WTC11 (cell line): ENCODE measurements around the gene CD40LG. TPM values are rescaled to one million over a fixed set of nuclear protein-coding genes. Genes with fewer than 3 reads are reported as not detected.
A peak's percentile ranks its signal among the peaks of the same experiment; 100 is the strongest.

Source experiments
- ATAC-seq: fragments of 200-7000 bp; cut with Tn5 transposase; 2 replicates; pipeline ENCODE4 v1.10.0; 2021; ENCODE audit warnings: mild to moderate bottlenecking, moderate library complexity
- CTCF ChIA-PET: fragments of 300-600 bp; sonication (Branson Sonifier 250); formaldehyde crosslinking; loops from one replicate; lab custom pipeline; 2021; ENCODE audit warnings: antibody characterized with exemption; lab: Charles Lee
- POLR2A ChIA-PET: fragments of 350-600 bp; sonication (Branson Sonifier 250); formaldehyde crosslinking; loops from one replicate; lab custom pipeline; 2021; ENCODE audit warnings: antibody characterized with exemption; lab: Charles Lee
- DNase-seq: peaks from one replicate; pipeline ENCODE4 v3.0.0; 2021; ENCODE audit warnings: low spot score
- H3K27ac Mint-ChIP-seq: 2 replicates; pipeline ENCODE4 v1.8.0; 2021; ENCODE audit warnings: mixed read lengths
- H3K27me3 Mint-ChIP-seq: 2 replicates; pipeline ENCODE4 v1.8.0; 2021; ENCODE audit warnings: low read depth, mild to moderate bottlenecking, moderate library complexity, mixed read lengths
- H3K36me3 Mint-ChIP-seq: 2 replicates; pipeline ENCODE4 v1.8.0; 2021; ENCODE audit warnings: mixed read lengths
- H3K4me1 Mint-ChIP-seq: 2 replicates; pipeline ENCODE4 v1.8.0; 2022; ENCODE audit warnings: mixed read lengths
- H3K4me3 Mint-ChIP-seq: 2 replicates; pipeline ENCODE4 v1.8.0; 2021; ENCODE audit warnings: mild to moderate bottlenecking, moderate library complexity, mixed read lengths
- H3K9me3 Mint-ChIP-seq: 2 replicates; pipeline ENCODE4 v1.8.0; 2021; ENCODE audit warnings: mixed read lengths
- ATF1 ChIP-seq: sonication (generic); formaldehyde crosslinking; IDR thresholded peaks from 2 replicates; pipeline ENCODE4 v1.8.1; 2023; ENCODE audit warnings: mild to moderate bottlenecking, moderate library complexity, missing genetic modification reagents
- CDX4 ChIP-seq: fragments of 250-450 bp; sonication (Bioruptor Pico); IDR thresholded peaks from 2 replicates; pipeline ENCODE4 v1.9.0; 2021; ENCODE audit warnings: moderate library complexity, mild to moderate bottlenecking, inconsistent platforms, borderline replicate concordance
- ELF4 ChIP-seq: sonication (generic); formaldehyde crosslinking; IDR thresholded peaks from 2 replicates; pipeline ENCODE4 v1.8.1; 2022; ENCODE audit warnings: low read depth, mild to moderate bottlenecking, moderate library complexity, missing genetic modification reagents
- EMX1 ChIP-seq: fragments of 250-450 bp; sonication (Bioruptor Pico); IDR thresholded peaks from 2 replicates; pipeline ENCODE4 v1.8.0; 2021; ENCODE audit warnings: mild to moderate bottlenecking
- HMGA2 ChIP-seq: fragments of 250-450 bp; sonication (Bioruptor Pico); IDR thresholded peaks from 2 replicates; pipeline ENCODE4 v1.4.0; 2021; ENCODE audit warnings: mild to moderate bottlenecking, moderate library complexity
- IRF1 ChIP-seq: sonication (generic); formaldehyde crosslinking; IDR thresholded peaks from 2 replicates; pipeline ENCODE4 v1.8.0; 2023; ENCODE audit warnings: missing genetic modification reagents
- KAT7 ChIP-seq: sonication (generic); formaldehyde crosslinking; IDR thresholded peaks from 2 replicates; pipeline ENCODE4 v1.8.1; 2023; ENCODE audit warnings: missing genetic modification reagents, mild to moderate bottlenecking, borderline replicate concordance
- NFE2L1 ChIP-seq: sonication (generic); formaldehyde crosslinking; IDR thresholded peaks from 2 replicates; pipeline ENCODE4 v1.8.1; 2023; ENCODE audit warnings: missing genetic modification reagents
- NR1H2 ChIP-seq: sonication (generic); formaldehyde crosslinking; IDR thresholded peaks from 2 replicates; pipeline ENCODE4 v1.9.0; 2021; ENCODE audit warnings: mild to moderate bottlenecking, moderate library complexity, missing genetic modification reagents
- SMAD3 ChIP-seq: sonication (generic); formaldehyde crosslinking; IDR thresholded peaks from 2 replicates; pipeline ENCODE4 v1.8.0; 2022; ENCODE audit warnings: missing genetic modification reagents, mild to moderate bottlenecking, borderline replicate concordance
- SP1 ChIP-seq: sonication (generic); formaldehyde crosslinking; conservative IDR thresholded peaks from 2 replicates; pipeline ENCODE4 v1.8.1; 2022; ENCODE audit warnings: missing genetic modification reagents
- TP53 ChIP-seq: sonication (generic); formaldehyde crosslinking; IDR thresholded peaks from 2 replicates; pipeline ENCODE4 v1.8.1; 2023; ENCODE audit warnings: mild to moderate bottlenecking, missing genetic modification reagents
- ZBTB43 ChIP-seq: sonication (generic); formaldehyde crosslinking; IDR thresholded peaks from 2 replicates; pipeline ENCODE4 v1.8.1; 2023; ENCODE audit warnings: mild to moderate bottlenecking, missing genetic modification reagents
- ZNF219 ChIP-seq: sonication (generic); formaldehyde crosslinking; IDR thresholded peaks from 2 replicates; pipeline ENCODE4 v1.8.0; 2023; ENCODE audit warnings: missing genetic modification reagents, mild to moderate bottlenecking, borderline replicate concordance
- ZNF416 ChIP-seq: fragments of 250-450 bp; sonication (Bioruptor Pico); IDR thresholded peaks from 2 replicates; pipeline ENCODE4 v1.9.0; 2021; ENCODE audit warnings: mild to moderate bottlenecking, inconsistent platforms
- total RNA-seq: library from RNA; stranded (reverse); gene quantifications from 3 replicates; pipeline ENCODE4 v1.2.3, GENCODE V29; 2021
- TF ChIP-seq, protein P1 (sequence below): sonication (generic); formaldehyde crosslinking; conservative IDR thresholded peaks from 2 replicates; pipeline ENCODE4 v1.8.1; 2022; ENCODE audit warnings: mild to moderate bottlenecking, missing genetic modification reagents
- TF ChIP-seq, protein P2 (sequence below): sonication (generic); formaldehyde crosslinking; IDR thresholded peaks from 2 replicates; pipeline ENCODE4 v1.8.1; 2023; ENCODE audit warnings: mild to moderate bottlenecking, missing genetic modification reagents, moderate library complexity
- TF ChIP-seq, protein P3 (sequence below): sonication (generic); formaldehyde crosslinking; IDR thresholded peaks from 2 replicates; pipeline ENCODE4 v1.8.1; 2023; ENCODE audit warnings: mild to moderate bottlenecking, missing genetic modification reagents, borderline replicate concordance
- TF ChIP-seq, protein P4 (sequence below): fragments of 250-450 bp; sonication (Bioruptor Pico); conservative IDR thresholded peaks from 2 replicates; pipeline ENCODE4 v1.9.0; 2021; ENCODE audit warnings: mild to moderate bottlenecking

The CD40LG gene
- total RNA-seq, 1 experiment from 2014 or later: not detected

- DNase-seq: no peak
- no peaks in the 10 kb centered on the region for H3K9me3 Mint-ChIP-seq
Measured at GRCh38 chrX:136687457-136687856, 39.5 kb downstream of the CD40LG start.

GRCh38 chrX:136689436-136689835, 41.5 kb downstream of the CD40LG start:
- Mint-ChIP-seq H3K27me3 (no peaks in the 10 kb centered on the region), H3K4me3 (no peak overlapping the region)

More at GRCh38 chrX:136687457-136687856, 39.5 kb downstream of the CD40LG start:
- CTCF ChIA-PET: no interaction called here
- Mint-ChIP-seq H3K4me1 (peaks cover 15% of the 10 kb centered on the region), H3K27me3 (no peaks in the 10 kb centered on the region), H3K4me3 (no peak overlapping the region), H3K36me3 (no peaks in the 10 kb centered on the region), H3K27ac (no peak overlapping the region)
- ATAC-seq: no peak
- TF ChIP-seq HMGA2 (CRISPR knock-in tag) (no peak), SMAD3 (no peak), NR1H2 (CRISPR knock-in tag) (no peak), EMX1 (CRISPR knock-in tag) (no peak), KAT7 (no peak), TP53 (CRISPR knock-in tag) (no peak), ZNF416 (no peak), IRF1 (CRISPR knock-in tag) (no peak), ZNF219 (CRISPR knock-in tag) (no peak), SP1 (CRISPR knock-in tag) (no peak), ELF4 (CRISPR knock-in tag) (no peak), CDX4 (CRISPR knock-in tag) (no peak)
- TF ChIP-seq, protein P1, sequence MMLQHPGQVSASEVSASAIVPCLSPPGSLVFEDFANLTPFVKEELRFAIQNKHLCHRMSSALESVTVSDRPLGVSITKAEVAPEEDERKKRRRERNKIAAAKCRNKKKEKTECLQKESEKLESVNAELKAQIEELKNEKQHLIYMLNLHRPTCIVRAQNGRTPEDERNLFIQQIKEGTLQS (CRISPR knock-in tag): no peak
- TF ChIP-seq, protein P2, sequence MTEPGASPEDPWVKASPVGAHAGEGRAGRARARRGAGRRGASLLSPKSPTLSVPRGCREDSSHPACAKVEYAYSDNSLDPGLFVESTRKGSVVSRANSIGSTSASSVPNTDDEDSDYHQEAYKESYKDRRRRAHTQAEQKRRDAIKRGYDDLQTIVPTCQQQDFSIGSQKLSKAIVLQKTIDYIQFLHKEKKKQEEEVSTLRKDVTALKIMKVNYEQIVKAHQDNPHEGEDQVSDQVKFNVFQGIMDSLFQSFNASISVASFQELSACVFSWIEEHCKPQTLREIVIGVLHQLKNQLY (CRISPR knock-in tag): no peak
- TF ChIP-seq, protein P3, sequence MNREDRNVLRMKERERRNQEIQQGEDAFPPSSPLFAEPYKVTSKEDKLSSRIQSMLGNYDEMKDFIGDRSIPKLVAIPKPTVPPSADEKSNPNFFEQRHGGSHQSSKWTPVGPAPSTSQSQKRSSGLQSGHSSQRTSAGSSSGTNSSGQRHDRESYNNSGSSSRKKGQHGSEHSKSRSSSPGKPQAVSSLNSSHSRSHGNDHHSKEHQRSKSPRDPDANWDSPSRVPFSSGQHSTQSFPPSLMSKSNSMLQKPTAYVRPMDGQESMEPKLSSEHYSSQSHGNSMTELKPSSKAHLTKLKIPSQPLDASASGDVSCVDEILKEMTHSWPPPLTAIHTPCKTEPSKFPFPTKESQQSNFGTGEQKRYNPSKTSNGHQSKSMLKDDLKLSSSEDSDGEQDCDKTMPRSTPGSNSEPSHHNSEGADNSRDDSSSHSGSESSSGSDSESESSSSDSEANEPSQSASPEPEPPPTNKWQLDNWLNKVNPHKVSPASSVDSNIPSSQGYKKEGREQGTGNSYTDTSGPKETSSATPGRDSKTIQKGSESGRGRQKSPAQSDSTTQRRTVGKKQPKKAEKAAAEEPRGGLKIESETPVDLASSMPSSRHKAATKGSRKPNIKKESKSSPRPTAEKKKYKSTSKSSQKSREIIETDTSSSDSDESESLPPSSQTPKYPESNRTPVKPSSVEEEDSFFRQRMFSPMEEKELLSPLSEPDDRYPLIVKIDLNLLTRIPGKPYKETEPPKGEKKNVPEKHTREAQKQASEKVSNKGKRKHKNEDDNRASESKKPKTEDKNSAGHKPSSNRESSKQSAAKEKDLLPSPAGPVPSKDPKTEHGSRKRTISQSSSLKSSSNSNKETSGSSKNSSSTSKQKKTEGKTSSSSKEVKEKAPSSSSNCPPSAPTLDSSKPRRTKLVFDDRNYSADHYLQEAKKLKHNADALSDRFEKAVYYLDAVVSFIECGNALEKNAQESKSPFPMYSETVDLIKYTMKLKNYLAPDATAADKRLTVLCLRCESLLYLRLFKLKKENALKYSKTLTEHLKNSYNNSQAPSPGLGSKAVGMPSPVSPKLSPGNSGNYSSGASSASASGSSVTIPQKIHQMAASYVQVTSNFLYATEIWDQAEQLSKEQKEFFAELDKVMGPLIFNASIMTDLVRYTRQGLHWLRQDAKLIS (CRISPR knock-in tag): no peak
- POLR2A ChIA-PET: no interaction called here

More at GRCh38 chrX:136689436-136689835, 41.5 kb downstream of the CD40LG start:
- TF ChIP-seq SMAD3: no peak
- no peak for TF ChIP-seq NFE2L1 (CRISPR knock-in tag)
- TF ChIP-seq ZBTB43 (CRISPR knock-in tag): no peak
- no peak for TF ChIP-seq ATF1
- TF ChIP-seq, protein P4, sequence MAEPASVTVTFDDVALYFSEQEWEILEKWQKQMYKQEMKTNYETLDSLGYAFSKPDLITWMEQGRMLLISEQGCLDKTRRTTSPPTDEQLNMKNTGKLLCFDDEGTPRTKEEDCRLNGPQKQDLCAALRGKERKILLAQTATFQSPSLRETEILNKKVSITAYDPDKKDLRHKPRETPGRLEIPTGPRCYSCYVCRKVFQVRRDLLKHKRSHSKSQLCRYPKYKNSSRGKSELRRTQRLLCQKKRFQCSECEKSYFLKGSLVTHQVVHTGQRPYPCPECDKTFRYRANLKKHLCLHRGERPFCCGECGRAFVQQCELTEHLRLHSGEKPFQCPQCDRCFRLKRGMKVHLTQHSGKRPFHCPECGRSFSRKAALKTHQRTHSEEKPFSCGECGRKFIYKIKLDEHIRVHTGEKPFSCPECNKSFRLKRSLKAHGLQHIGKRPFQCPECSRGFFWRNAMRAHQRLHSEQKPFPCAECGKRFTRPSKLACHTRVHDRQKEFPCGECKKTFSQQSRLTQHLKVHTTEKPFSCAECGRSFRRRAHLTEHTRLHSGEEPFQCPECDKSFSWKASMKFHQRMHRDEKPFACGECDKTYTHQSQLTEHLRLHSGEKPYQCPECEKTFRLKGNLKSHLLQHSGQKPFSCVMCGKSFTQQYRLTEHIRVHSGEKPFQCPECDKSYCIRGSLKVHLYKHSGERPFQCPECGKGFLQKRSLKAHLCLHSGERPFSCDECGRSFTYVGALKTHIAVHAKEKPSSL (CRISPR knock-in tag): no peak
- peaks cover 18% of the 10 kb centered on the region for H3K4me1 Mint-ChIP-seq
- peak; percentile 74 for ATAC-seq
- H3K36me3 Mint-ChIP-seq: no peaks in the 10 kb centered on the region
- POLR2A ChIA-PET: no interaction called here
- CTCF ChIA-PET: interaction anchor here (1.6 to 1.7 kb wide), 2 partner anchors 54 to 81 kb away, joined by 4 to 8 read pairs; no protein-coding TSS in a partner anchor
- peak overlapping the region; percentile 68; the same call in 1 of the 2 replicates for H3K27ac Mint-ChIP-seq
- DNase-seq: peak; percentile 17
- H3K9me3 Mint-ChIP-seq: no peaks in the 10 kb centered on the region
